Hepatocyte (in vitro differentiated cells): ENCODE data around the gene RFX4.
A peak's percentile ranks its signal among the peaks of the same experiment; 100 is the strongest.

ENCODE experiments used
- CTCF ChIP-seq: fragments of 200-600 bp; sonication (generic); IDR thresholded peaks from 2 replicates; pipeline ENCODE4 v1.5.1; 2016; ENCODE audit warnings: antibody characterized with exemption, mild to moderate bottlenecking; ENCODE audit not compliant: poor library complexity
- EZH2 ChIP-seq: fragments of 200-600 bp; sonication (generic); IDR thresholded peaks from 2 replicates; pipeline ENCODE4 v1.6.1; 2016; ENCODE audit warnings: antibody characterized with exemption, mild to moderate bottlenecking, borderline replicate concordance
- EZH2phosphoT487 ChIP-seq: fragments of 200-600 bp; sonication (generic); IDR thresholded peaks from one replicate; pipeline ENCODE4 v1.6.1; 2018; ENCODE audit warnings: antibody characterized with exemption, mild to moderate bottlenecking, low read depth, moderate library complexity; ENCODE audit not compliant: unreplicated experiment, severe bottlenecking

- TF ChIP-seq CTCF = no peak
- peak; percentile 95 for TF ChIP-seq EZH2
- peak; percentile 53 for TF ChIP-seq EZH2phosphoT487
These were observed at the start of gene RFX4 for GRCh38 chr12:106582641-106583230.
